Kidney epithelial cell (primary cell): ENCODE data around the gene AGMO. TPM values are rescaled to one million over a fixed set of nuclear protein-coding genes. Genes with fewer than 3 reads are reported as not detected.

Experiments
- DNase-seq: peaks from one replicate; pipeline ENCODE4 v3.0.0-alpha.2; 2010; ENCODE audit warnings: low read depth
- H3K27me3 ChIP-seq: 2 replicates; pipeline ENCODE4 v1.6.0; 2011; ENCODE audit warnings: low read length; ENCODE audit not compliant: control insufficient read depth, insufficient read depth
- H3K36me3 ChIP-seq: 2 replicates; pipeline ENCODE4 v1.5.1; 2011; ENCODE audit warnings: low read length; ENCODE audit not compliant: control insufficient read depth, insufficient read depth
- H3K4me3 ChIP-seq: 2 replicates; pipeline ENCODE4 v1.5.1; 2011; ENCODE audit warnings: low read depth, mild to moderate bottlenecking, control low read depth, low read length
- total RNA-seq: library from RNA; depleted of rRNA; stranded (reverse); fragments of >200 nt; gene quantifications from 2 replicates; pipeline ENCODE4 v1.2.3, GENCODE V29; 2015
- TF ChIP-seq, protein P1 (sequence below): IDR thresholded peaks from 2 replicates; pipeline ENCODE4 v1.5.1; 2011; ENCODE audit warnings: mild to moderate bottlenecking, moderate library complexity, low read length, control low read depth, inconsistent platforms; ENCODE audit not compliant: insufficient read depth, poor library complexity, severe bottlenecking

AGMO gene
- total RNA-seq, 1 donor from 2014 or later, result 0.04 TPM

DNA sequence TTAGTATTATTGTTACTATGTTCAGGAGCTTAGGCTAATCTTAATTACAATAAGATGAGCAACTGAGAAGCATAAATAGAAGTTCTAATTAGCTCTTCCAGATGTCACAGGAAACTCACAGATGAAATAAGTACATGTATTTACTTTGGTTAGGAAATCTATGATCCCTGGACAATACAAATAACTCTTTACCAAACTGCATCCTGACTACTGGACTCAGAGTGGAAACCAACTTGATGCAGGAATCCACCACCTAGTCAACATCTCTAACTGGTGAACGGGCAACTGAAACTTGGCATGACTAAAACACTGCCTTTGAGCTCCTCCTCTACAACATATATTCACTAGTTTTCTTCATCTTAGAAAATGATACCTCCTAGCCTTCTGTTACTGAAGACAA, 193.2 kb downstream of the AGMO start:
- no peak for DNase-seq
- no peaks in the 10 kb centered on the region for H3K36me3 ChIP-seq
- no peaks in the 10 kb centered on the region for H3K27me3 ChIP-seq
- H3K4me3 ChIP-seq, result no peak overlapping the region
- TF ChIP-seq, protein P1, sequence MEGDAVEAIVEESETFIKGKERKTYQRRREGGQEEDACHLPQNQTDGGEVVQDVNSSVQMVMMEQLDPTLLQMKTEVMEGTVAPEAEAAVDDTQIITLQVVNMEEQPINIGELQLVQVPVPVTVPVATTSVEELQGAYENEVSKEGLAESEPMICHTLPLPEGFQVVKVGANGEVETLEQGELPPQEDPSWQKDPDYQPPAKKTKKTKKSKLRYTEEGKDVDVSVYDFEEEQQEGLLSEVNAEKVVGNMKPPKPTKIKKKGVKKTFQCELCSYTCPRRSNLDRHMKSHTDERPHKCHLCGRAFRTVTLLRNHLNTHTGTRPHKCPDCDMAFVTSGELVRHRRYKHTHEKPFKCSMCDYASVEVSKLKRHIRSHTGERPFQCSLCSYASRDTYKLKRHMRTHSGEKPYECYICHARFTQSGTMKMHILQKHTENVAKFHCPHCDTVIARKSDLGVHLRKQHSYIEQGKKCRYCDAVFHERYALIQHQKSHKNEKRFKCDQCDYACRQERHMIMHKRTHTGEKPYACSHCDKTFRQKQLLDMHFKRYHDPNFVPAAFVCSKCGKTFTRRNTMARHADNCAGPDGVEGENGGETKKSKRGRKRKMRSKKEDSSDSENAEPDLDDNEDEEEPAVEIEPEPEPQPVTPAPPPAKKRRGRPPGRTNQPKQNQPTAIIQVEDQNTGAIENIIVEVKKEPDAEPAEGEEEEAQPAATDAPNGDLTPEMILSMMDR, result no peak

DNA sequence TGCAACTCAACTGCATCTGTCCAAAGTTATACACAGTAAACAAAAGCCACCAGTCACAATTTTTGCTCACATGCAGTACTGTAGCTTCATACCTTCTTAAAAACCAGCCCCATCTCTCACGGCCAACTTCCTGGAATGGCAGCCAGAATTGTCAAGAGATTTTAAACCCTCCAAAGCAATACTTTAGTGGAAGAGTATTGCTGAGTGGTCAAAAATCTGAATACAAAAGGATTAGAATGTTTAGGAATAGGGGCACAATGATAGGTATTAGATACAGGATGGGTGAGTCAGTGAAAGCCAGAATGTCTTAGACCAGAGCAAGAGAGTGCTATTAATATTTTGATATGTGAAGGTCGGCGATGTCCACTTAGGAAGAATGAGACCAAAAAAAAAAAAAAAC, 193.9 kb downstream of the AGMO start:
- Histone ChIP-seq H3K27me3 (no peaks in the 10 kb centered on the region), H3K4me3 (no peak overlapping the region), H3K36me3 (no peaks in the 10 kb centered on the region)
- TF ChIP-seq, protein P1, result no peak
- DNase-seq, result no peak

DNA sequence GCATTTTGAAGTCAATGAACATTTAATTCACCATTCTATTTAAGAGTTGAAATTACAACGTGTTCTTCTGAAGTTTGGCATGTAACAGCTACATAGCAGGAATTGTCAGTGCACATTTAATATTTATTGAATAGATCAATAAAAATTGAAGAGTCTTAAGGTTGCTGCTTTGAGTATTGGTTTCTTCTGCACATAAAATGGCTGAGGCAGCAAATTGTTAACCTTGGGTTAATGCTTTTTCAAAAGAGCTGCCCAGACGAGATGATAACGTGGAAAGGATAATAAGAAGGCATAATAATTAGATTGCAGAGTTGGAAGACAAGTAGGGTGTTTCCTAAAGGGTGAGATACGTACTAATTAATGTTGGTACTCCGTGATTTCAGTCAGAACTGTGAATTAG, 203.7 kb downstream of the AGMO start:
- Histone ChIP-seq H3K27me3 (no peaks in the 10 kb centered on the region), H3K4me3 (no peak overlapping the region), H3K36me3 (no peaks in the 10 kb centered on the region)
- DNase-seq, result no peak
- TF ChIP-seq, protein P1, result no peak

DNA sequence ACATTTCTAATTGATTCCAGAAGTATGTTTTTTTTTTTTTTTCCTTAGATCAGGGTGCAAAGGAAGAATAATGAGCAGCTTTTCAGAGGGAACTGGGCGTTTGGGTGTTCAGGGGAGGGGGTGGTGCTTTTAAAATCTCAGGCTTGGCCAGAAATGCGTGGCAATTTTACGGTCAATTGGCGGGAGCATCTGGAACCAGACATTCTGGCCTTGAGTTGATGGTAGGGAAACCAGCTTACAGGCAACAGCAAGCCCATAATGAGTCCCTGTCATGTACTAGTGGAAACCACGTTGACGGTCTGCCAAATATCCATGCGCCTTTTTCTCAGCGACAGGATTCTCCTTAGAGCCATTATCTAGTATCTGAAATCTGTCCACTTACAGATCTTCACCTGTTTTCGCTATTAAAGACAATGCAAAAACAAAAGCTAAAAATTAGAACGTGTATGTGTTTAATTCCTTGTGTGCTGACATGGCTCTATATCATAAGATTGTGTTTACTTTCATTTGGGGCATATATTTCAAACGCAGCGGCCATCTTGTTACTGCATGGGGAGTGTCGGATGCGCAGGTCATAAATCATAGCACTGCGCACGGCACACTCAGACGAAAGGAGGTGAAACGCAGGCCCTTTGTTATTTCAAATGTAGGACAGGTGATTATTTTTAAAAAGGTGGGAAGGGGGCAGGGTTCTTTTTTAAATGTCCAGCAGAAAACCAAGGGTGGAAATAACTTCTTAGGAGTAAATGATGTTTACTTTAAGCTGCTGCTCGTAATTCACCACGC, 209.2 kb downstream of the AGMO start:
- TF ChIP-seq, protein P1, result no peak
- Histone ChIP-seq H3K4me3 (no peak overlapping the region), H3K36me3 (no peaks in the 10 kb centered on the region), H3K27me3 (no peaks in the 10 kb centered on the region)
- no peak for DNase-seq

DNA sequence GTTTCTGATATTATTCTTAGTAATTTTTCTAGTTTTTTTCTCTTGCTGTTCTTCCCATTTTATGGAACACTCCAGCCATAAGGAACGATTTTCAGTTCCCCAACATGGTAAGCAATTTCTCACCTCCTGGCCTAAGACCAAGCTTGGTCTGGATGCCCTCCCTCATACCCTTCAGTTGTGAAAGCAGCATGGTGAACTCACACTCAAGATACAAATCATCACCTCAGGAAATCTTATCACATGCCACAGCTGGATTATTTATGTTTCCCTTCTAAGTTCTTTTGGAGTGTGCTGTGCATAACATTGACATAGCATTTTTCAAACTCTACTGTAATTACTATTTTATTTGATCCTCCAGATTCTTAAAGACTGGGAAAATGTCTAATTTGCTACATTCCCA, 216.6 kb downstream of the AGMO start:
- H3K27me3 ChIP-seq, result no peaks in the 10 kb centered on the region
- TF ChIP-seq, protein P1, result no peak
- no peaks in the 10 kb centered on the region for H3K36me3 ChIP-seq
- no peak overlapping the region for H3K4me3 ChIP-seq
- DNase-seq, result no peak

DNA sequence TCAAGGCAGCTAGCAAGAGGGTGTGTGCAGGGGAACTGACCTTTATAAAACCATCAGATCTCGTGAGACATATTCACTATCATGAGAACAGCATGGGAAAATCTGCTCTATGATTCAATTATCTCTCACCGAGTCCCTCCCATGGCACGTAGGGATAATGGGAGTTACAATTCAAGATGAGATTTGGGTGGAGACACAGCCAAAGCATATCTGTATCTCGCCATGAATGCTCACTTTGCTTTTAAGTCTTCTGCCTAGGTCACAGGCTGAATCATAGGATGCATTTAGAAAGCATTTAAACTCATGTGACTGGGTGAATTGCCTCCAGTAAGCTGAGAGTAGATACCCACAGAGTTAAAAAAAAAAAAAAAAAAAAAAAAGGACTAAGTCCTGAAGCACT, 220.0 kb downstream of the AGMO start:
- no peaks in the 10 kb centered on the region for H3K27me3 ChIP-seq
- no peak for DNase-seq
- H3K4me3 ChIP-seq, result no peak overlapping the region
- TF ChIP-seq, protein P1, result no peak
- no peaks in the 10 kb centered on the region for H3K36me3 ChIP-seq
